GM19035 (cell line): ENCODE data around the gene TAGLN2.
A peak's percentile ranks its signal among the peaks of the same experiment; 100 is the strongest.

Experiments used
- ATAC-seq: cut with Tn5 transposase; IDR thresholded peaks from one replicate; pipeline ENCODE4 v1.9.1; 2021; ENCODE audit not compliant: unreplicated experiment

Gene TAGLN2

GRCh38 chr1:159924791-159925718 is at the start of gene TAGLN2:
TAGLN2 (minus strand) TSS chr1:159925507; CDS start chr1:159920509, 4,998 bp downstream.
- peak; percentile 58 for ATAC-seq

- ATAC-seq, result no peak
Measured at GRCh38 chr1:159974350-159974965, 49.2 kb upstream of the TAGLN2 start.

- no peak for ATAC-seq
Measured at GRCh38 chr1:159973350-159973940, 48.1 kb upstream of the TAGLN2 start.

- ATAC-seq, result no peak
Measured at GRCh38 chr1:159972443-159973205, 47.3 kb upstream of the TAGLN2 start.

- no peak for ATAC-seq
Measured at GRCh38 chr1:159970932-159971342, 45.6 kb upstream of the TAGLN2 start.

- ATAC-seq, result no peak
Measured at GRCh38 chr1:159968901-159969300, 43.6 kb upstream of the TAGLN2 start.

GRCh38 chr1:159965263-159965662 is 40.0 kb upstream of the TAGLN2 start:
- ATAC-seq, result no peak

GRCh38 chr1:159964144-159964543 is 38.8 kb upstream of the TAGLN2 start:
- ATAC-seq, result no peak

GRCh38 chr1:159962176-159962575 is 36.9 kb upstream of the TAGLN2 start:
- no peak for ATAC-seq

GRCh38 chr1:159961636-159962035 is 36.3 kb upstream of the TAGLN2 start:
- no peak for ATAC-seq

- ATAC-seq, result no peak
Measured at GRCh38 chr1:159960721-159961381, 35.5 kb upstream of the TAGLN2 start.

GRCh38 chr1:159959451-159959850 is 34.1 kb upstream of the TAGLN2 start:
- peak; percentile 9 for ATAC-seq

GRCh38 chr1:159958719-159959380 is 33.5 kb upstream of the TAGLN2 start:
- peak; percentile 59 for ATAC-seq

- ATAC-seq, result no peak
Measured at GRCh38 chr1:159957824-159958268, 32.5 kb upstream of the TAGLN2 start.

- ATAC-seq, result no peak
Measured at GRCh38 chr1:159955456-159955855, 30.1 kb upstream of the TAGLN2 start.

- no peak for ATAC-seq
Measured at GRCh38 chr1:159953536-159954515, 28.5 kb upstream of the TAGLN2 start, which contains the start of gene SLAMF9. SLAMF9 (minus strand) TSS chr1:159954237; CDS start chr1:159954137, 100 bp downstream.

- no peak for ATAC-seq
Measured at GRCh38 chr1:159952932-159953331, 27.6 kb upstream of the TAGLN2 start.

- no peak for ATAC-seq
Measured at GRCh38 chr1:159951551-159951950, 26.2 kb upstream of the TAGLN2 start.

GRCh38 chr1:159951016-159951415 is 25.7 kb upstream of the TAGLN2 start:
- no peak for ATAC-seq
